Ecto neural progenitor cell (in vitro differentiated cells): ENCODE results near the gene CHCHD10.
A peak's percentile ranks its signal among the peaks of the same experiment; 100 is the strongest.

Experiments
- DNase-seq: peaks from one replicate; pipeline ENCODE4 v3.0.0-alpha.2; 2018; ENCODE audit warnings: low spot score

CHCHD10 gene

DNA sequence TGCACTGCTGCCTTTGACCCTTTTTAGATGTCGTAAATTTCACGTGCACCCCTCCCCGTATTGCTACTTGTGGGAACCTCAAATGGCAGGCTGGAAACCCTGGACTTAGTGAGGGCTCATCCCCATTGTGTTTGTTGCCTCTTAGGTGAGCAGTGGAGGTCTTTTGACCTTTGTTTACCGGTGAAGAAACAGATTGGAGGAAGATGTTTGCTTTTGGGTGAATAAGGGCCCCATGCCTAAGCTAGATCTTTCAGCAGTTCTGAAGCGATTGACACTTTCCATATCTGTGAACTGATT is 19.8 kb upstream of the CHCHD10 start:
- no peak for DNase-seq

DNA sequence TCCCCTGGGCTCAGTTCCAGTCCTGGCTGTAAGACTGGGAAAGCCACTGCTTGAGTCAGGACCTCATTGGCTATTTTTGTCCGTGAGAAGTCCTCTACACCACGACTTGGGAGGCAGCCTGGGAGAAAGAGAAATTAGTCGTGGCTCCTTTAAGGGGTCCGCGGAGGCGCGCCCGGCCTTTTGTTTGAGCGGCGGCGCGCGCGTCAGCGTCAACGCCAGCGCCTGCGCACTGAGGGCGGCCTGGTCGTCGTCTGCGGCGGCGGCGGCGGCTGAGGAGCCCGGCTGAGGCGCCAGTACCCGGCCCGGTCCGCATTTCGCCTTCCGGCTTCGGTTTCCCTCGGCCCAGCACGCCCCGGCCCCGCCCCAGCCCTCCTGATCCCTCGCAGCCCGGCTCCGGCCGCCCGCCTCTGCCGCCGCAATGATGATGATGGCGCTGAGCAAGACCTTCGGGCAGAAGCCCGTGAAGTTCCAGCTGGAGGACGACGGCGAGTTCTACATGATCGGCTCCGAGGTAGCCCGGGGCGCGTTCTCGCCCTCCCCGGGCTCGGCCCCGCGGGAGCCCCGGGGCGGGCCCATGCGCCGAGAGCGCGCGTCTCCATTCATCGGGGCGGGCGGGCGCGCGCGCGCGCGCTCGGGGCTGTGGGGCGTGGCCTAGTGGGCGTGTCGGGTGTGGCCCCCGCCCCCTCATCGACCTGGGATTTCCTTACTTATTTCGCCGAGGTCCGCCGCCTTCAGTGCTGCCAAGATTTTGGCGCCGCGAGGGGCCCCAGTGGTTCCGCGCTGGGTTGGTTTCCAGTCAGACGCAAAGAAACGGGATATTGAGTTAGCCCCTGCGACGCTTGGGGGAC is 19.2 kb upstream of the CHCHD10 start, which contains the start of gene SMARCB1:
Gene SMARCB1, plus strand, starts transcription at position 215 of the 848 bp plus-strand sequence. Its CDS starts 204 bp downstream, at position 419.
- peak; percentile 94 for DNase-seq

GRCh38 chr22:23786261-23786710 is 18.5 kb upstream of the CHCHD10 start:
- DNase-seq: no peak

DNA sequence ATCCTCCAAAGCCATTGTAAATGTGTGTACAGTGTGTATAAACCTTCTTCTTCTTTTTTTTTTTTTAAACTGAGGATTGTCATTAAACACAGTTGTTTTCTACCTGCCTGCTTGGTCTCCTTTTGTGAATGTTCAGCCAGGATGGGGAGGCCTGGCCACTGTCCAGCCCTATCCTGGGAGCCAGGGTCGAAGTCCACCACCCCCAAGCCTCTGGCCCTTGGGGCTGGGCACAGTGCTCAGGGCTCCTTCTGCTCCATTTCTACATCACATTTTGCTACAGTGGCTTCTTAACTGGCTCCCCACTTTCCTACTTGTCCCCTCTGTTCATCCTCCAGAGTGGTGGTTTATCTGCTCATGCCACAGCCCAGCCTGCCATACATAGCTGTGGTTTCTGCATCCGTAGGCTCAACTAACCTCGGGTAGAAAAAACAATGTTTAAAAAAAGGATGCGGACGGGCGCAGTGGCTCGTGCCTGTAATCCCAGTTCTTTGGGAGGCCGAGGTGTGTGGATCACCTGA is 16.5 kb upstream of the CHCHD10 start:
- DNase-seq: no peak

DNA sequence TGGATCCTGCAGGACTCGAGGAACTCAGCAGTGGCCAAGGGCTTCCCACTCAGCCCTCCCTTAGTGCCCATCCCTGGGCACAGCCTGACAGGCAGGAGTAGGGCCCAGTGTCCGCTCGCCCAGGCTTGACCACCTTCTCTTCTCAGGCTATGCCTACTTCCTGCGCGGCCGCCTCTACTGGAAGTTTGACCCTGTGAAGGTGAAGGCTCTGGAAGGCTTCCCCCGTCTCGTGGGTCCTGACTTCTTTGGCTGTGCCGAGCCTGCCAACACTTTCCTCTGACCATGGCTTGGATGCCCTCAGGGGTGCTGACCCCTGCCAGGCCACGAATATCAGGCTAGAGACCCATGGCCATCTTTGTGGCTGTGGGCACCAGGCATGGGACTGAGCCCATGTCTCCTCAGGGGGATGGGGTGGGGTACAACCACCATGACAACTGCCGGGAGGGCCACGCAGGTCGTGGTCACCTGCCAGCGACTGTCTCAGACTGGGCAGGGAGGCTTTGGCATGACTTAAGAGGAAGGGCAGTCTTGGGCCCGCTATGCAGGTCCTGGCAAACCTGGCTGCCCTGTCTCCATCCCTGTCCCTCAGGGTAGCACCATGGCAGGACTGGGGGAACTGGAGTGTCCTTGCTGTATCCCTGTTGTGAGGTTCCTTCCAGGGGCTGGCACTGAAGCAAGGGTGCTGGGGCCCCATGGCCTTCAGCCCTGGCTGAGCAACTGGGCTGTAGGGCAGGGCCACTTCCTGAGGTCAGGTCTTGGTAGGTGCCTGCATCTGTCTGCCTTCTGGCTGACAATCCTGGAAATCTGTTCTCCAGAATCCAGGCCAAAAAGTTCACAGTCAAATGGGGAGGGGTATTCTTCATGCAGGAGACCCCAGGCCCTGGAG is 15.7 kb upstream of the CHCHD10 start:
- DNase-seq: no peak

DNA sequence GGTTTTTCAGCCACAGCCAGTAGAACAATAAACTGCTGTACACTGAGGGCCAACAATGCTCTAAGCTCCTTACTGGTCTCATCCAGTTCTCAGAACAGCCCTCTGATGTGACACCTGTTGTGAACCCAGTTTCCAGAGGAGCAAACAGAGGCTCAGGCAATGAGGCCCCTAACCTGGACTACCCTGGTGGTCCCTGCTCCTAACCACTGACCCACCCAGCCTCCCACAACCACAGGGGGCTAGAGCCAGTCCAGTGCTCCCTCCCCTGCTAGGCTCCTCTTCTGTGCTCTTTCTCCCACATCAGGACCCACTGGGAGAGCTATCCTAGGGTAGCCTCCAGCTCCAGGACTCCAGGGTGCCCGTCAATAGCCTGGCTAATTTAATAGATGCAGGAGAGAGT is 14.9 kb upstream of the CHCHD10 start:
- DNase-seq: no peak

- no peak for DNase-seq
Measured at GRCh38 chr22:23782252-23782651, 14.5 kb upstream of the CHCHD10 start.

GRCh38 chr22:23781511-23782183 is 13.9 kb upstream of the CHCHD10 start:
- no peak for DNase-seq

- DNase-seq: no peak
Measured at GRCh38 chr22:23781065-23781464, 13.3 kb upstream of the CHCHD10 start.

GRCh38 chr22:23780146-23780748 is 12.5 kb upstream of the CHCHD10 start:
- no peak for DNase-seq

GRCh38 chr22:23779731-23780130 is 12.0 kb upstream of the CHCHD10 start:
- DNase-seq: no peak

- no peak for DNase-seq
Measured at GRCh38 chr22:23779083-23779482, 11.3 kb upstream of the CHCHD10 start.

- DNase-seq: no peak
Measured at GRCh38 chr22:23778577-23778900, 10.8 kb upstream of the CHCHD10 start.

DNA sequence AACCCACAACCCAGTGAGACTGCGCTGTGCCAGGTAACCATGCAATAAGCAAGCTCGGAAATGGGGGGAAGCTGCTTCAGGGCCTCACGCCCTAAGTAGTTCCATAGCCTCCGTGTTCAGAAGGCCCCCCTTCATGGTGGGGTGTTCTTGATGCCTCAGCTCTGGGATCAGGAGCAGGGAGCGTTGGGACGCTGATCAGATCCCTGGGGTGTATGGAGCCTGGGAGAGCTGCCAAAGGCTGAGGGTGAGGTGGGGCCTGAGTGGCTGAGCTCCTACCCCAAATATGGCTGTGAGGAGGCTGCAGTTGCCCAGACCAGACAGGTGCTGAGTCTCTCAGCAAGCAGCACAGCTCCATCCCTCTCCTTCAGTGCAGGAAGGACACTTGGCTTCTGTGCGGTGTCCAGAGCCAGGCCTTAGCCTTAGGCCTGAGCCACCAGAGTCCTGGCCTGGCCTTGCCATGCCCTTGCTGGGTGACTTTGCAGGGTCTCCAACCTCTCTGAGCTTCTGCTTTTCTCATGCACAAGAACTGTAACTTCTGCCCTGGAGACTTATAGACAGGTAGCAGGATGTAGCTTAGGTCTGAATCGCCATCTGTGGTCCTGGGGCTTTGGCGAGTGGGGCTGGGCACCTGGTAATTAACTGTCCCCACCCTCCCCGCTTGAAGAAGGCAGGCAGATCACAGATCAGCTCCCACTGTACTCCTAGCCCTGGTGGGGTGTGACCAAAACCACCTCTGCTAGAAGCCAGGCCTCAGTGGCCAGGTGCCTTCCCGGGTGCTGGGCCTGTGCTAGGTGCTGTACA is 10.2 kb upstream of the CHCHD10 start:
- DNase-seq: no peak

DNA sequence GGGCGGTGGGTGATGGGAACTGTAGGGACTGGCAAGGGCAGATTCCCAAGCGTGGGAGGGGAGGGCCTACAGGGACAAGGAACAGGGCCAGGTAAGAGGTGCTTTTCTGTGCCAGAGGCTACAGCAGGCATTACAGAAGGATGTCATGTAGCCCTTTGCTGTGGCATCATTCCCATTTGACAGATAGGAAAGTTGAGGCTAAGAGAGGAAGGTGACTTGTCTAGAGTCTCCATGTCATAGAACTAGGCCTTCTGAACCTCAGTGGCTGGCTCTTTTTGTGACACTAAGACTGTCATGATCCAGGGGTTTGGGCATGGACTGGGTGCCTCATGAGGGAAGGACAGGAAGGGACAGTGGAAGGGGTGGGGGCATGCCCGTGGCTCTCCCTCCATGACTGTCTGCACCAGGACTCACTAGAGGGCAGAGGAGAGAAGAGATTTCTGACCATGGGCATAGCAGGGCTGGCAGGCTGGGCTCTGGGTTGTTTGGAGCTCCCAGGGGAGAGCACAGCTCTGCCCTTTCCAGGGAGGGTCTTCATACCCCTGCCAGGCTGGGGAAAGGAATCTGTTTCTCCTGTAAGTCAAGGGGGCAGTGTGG is 8.1 kb upstream of the CHCHD10 start:
- no peak for DNase-seq

- peak; percentile 53 for DNase-seq
Measured at GRCh38 chr22:23774922-23775436, 7.2 kb upstream of the CHCHD10 start.

DNA sequence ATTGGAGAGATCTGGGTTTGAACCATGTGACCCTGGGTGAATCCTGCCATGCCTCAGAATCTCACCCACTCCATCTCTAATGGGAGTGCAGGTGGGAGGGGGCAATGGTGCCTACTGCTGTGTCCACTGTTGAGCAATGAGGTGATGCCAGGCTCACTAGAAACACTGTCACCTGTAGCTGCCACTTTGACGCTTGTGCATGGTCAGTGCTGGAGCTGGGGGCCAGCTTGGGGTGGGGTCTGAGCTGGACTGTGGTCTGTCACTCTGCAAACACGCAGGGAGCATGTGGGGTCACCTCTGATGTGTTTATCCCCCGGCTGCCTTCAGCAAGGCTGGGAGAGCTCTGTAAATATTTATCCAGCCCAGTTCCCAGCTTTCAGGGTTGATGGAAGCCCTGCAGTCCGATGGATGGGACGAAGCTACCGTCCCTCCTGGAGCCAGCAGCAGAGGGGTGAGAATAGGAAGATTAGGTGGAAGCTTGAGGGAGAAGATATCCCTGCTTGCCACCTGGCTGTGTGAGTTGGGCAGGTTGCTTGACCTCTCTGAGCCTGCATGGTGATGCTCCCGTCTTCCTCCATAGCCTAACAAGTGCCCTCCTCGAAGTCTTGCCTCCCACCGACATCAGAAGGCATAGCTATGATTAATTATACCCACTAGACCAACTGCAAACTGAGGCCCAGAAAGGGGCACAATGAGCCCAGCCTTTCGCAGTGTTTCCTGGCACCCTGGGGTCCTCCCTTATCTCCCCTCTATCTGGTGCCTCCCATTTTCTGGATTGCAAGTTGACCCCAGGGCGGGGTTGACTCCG is 6.5 kb upstream of the CHCHD10 start:
- no peak for DNase-seq

DNA sequence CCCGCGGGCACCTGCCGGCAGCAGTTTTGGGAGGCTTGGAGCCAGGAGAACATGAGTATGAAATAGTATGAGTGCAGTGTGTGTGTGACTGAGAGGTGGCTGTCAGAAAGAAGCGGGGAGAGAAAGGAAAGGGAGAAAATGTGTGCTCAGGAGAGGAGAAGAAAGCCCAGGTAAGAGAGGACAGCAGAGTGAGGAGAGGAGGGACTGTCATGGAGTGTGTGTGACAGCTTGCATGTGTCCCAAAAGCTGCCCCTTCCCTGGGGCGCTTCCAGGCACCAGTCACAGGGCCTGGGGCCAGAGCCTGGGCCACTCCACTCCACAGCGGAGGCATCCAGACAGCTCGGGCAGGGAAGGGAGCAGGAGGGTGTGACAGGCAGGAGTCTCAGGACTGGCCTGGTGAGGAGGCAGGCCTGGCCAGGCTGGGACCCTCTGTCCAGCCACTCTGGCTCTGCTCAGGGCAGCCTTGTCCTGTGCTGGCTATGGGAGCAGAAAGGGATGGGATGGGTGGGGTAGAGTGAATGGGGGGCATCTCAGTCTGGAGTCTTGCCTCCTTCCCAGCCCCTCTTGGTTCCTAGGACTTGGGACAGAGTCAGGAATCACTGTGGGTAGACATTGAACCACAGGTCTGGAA is 5.8 kb upstream of the CHCHD10 start:
- no peak for DNase-seq
